Prostate gland (tissue), 2 donors: ENCODE data around the gene NT5C3B.

ENCODE experiments used
- POLR2AphosphoS5 ChIP-seq: sonication (generic); formaldehyde crosslinking; IDR thresholded peaks from one replicate; pipeline ENCODE4 v1.6.1; 2017; ENCODE audit warnings: antibody characterized with exemption
- TF ChIP-seq, protein P1 (sequence below), 4 experiments: fragments of 200-600 bp in 2 of 4; fragments of 450-650 bp in 2 of 4; sonication (generic) in 2 of 4; IDR thresholded peaks; 1 replicate in 3 of 4; 2 replicates in 1 of 4; pipeline ENCODE4 v1.5.1; 2016 to 2019; ENCODE audit warnings: antibody characterized with exemption in 4 of 4, mild to moderate bottlenecking in 2 of 4, moderate library complexity in 2 of 4

- TF ChIP-seq, protein P1, sequence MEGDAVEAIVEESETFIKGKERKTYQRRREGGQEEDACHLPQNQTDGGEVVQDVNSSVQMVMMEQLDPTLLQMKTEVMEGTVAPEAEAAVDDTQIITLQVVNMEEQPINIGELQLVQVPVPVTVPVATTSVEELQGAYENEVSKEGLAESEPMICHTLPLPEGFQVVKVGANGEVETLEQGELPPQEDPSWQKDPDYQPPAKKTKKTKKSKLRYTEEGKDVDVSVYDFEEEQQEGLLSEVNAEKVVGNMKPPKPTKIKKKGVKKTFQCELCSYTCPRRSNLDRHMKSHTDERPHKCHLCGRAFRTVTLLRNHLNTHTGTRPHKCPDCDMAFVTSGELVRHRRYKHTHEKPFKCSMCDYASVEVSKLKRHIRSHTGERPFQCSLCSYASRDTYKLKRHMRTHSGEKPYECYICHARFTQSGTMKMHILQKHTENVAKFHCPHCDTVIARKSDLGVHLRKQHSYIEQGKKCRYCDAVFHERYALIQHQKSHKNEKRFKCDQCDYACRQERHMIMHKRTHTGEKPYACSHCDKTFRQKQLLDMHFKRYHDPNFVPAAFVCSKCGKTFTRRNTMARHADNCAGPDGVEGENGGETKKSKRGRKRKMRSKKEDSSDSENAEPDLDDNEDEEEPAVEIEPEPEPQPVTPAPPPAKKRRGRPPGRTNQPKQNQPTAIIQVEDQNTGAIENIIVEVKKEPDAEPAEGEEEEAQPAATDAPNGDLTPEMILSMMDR (IDR thresholded peaks at IDR 0.05), result no peak
- no peak for TF ChIP-seq POLR2AphosphoS5
Observed at GRCh38 chr17:41863074-41863848, 27.2 kb upstream of the NT5C3B start.
